ENCODE measurements around the gene MEIS2.

Gene MEIS2

DNA sequence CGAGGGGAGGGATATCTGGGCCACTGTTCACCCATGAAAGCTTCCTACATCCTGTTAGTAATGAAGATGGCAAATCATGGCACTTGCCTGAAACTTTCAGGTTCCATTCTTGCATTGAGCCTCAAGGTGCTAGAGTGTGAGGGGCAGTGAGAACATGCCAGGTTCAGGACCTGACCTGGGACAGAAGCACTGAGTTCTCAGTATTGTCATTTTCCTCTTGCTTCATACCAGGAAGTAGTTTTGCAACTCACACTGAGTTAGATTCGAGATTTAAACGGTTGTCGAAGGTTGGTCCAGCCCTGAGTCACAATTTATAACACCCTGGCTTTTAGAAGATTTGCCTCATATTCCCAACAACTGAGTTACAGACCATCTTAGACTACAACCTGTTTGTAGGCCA, 11.8 kb upstream of the MEIS2 start:
- no peak for DNase-seq

DNA sequence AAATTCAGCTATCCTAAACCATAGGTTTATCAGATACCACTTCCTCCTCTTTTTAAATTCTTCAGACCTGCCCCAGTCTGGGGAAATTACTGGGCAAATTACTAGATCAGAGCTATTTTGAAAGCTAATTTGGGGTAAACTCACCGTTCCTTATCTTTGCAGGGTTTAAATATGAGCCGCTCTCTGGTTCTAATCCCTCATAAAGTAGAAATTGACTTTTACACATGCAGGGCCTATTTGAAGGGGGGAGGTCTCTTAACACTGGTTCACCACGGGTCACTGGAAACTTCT, 11.0 kb upstream of the MEIS2 start:
- DNase-seq = no peak

DNA sequence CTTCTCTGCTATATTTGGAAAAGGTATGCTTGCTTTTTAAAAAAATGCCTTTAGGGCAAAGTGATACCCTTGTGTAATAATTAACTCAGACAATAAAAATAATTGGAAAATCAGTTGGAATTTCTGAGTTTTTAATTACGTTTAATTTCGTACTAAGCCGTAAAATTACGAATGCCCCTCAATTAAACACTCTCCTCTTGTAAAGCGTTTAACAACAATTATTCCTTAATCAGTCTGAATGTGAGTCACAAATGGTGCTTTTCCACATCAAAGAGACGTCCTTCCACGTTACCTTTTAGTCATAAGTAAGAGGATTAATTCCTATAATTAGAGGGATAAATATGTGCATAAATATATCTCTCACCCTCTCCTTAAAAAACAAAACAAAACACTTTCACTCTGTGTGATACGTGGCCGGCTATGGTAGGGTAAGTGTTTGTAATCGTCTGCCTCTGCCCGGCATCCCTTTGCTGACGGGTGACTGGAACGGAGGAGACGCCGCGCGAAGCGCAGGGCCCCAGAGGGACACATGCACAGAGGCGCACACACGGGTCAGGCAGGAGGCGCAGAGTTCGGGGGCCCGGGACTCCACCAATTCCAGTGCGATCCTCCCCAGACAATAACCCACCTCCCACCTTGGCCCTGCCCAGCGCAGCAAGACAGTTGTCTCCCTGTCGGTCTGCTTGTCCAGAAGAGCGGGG, 9.7 kb upstream of the MEIS2 start:
- peak; percentile 30 to 74 for DNase-seq

DNA sequence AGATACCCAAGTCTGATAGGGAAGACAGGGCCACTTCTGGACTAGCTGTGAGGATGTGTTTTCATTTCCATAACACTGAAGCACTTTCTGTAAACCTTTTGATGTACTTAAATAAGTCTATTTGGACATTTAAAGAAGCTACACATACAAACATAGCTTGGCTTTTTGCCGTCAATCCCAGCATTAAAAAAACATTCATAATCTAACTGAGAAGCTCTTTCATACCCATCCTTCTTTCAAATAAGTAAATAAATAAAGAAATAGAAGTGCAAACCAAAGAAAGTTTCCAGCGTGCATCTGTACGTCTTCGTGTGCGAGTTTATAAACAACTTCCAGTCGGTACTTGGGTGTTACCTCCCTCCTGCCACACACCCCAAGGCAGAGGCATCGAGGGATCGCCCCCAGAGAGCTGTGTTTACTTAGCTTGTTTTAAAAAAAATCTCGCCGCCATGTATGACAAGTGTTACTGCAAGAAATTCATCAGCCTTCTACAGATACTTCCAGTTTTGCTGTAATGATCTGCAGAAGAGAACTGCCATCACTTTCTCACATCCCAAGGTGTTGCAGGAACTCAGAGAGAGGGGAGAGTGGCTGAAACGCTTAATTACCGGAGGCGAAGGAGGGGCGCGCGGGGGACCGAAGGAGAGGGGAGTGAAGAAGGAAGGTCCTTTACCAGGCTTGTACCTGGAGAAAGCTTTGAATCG, 9.0 kb upstream of the MEIS2 start:
- DNase-seq = no peak

DNA sequence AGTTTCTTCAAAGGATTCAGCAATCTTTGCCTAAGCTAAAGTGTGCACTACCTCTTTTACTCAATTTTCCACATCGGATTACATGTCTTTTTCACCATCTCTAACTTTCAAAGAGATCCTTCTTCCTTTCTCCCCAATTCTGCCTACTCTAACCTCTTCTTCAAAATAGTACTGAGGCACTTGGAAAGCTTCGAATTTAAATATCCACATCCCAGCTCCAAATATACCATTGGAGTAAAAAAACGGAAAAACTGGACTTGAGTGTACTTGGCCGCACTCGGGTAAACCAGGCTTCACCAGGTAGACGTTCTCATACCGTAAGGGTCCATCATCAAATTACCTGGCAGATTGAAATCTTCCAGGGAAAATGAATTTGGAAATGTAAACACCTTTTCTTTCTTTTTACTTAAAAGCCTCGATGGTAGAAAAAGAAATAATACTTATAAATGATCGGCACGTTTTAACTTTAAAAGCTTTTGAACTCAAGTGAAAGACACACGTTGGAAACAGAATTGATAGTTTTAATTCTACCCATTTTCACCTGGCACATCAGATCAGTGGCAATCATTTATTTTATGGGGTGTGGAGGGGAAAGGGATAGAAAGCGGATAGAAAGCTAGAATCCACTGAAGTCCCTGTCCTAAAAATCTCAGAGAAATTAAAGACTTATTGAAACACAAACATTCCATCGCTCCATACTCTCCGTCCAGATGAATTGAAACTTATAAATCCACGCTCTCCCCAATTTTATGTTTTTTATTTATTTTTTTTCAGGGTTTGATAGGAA, 8.2 kb upstream of the MEIS2 start:
- DNase-seq = no peak

DNA sequence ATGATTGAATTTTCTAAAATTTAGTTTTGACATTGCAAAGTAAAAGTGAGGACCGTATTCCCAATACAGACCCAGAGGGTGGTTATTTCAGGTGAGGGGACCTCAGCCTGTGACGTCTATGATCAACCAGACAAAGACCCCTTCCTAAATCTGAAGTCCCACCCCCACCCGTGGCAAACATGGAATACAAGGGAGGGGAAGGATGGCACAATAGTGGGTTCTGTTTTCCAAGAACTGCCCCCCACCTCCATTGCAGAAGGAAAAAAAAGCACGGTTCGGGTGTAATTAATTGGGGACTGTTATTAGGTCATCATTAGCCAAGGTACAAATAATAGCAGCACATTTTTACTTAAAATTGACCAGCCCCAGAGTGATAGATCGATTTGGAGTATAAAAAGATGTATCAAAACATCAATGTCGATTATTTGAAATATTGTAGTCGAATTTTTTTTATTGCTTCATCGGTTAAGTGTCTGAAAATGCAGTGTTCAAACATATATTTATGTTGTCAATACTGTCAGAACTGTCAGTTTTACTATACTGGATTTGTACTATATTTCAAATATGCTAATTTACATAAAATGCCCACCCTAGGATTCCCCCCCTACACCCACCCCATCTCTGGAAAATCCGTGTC, 7.5 kb upstream of the MEIS2 start:
- DNase-seq = no peak

DNA sequence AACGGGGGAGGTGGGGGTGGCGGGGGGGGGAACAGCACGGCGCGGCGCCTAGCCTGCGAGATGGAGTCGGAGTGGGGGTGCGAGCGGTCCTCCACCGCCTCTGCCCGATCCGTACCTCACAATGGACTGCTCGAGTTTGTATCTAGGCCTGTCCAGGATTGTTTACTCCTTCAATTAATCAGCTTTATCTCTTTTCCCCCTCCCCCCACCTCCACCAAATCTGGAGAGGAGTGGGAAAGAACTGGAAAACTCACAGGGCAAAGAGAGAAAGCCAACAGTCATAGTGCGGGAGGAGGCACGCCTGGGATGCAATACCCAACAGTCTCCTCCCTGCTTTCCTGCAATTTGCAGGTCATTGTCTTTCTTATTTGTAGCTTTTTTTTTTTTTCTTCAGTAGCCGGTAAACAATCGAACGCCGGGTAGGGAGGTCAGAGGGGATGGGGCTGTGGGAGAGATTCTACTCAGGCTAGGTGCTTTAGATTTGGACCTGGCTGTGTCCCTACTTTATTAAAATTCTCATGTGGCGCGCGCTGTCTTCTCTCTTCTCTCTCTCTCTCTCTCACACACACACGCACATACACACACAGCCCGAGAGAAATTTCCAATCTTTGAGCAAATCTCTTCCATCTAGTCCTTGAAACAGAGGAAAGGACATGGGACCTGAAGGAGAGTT, 6.9 kb upstream of the MEIS2 start:
- DNase-seq = no peak

DNA sequence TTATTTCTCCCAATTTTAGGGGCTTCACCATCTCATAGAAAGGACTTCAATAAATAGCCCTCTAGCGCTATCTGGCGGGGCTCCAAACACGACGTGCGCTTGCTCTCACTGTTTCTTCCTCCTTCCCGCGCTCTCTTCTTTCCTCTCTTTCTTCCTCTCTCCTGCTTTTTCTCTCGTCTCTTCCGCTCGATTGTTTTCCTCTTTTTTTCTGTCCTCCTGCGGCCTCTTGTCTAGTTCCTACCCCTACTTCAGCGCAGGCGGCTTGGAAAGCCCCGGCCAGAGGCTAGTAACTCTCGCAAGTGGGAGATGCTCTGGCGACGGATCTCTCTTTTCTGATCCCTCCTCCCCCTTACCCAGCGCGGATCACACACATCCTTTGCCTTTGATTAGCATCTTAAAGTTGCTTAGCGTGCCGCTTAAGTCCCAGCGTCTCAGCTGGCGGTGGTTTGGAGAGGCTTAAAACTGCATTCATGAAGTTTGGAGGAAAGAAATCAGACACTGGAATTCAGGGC, 6.2 kb upstream of the MEIS2 start:
- DNase-seq = no peak

DNA sequence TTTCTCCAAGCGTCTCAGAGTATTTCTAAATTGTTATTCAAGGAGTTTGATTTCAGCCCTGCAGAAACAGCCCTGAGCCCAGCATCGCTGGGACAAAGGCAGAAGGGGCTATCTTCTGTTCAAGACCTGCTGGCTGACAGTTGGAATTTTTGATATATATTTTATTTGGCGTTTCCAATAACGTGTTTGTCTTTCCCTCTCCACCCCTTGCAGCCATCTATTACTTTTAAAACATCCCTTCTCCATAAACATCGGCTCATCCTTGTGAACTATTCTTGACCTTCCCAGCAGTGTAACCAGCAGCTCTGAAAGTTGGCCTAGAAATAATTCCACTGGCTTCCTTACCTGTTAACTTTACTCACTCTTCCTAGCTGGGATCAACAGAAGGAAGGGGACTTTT, 5.5 kb upstream of the MEIS2 start:
- no peak for DNase-seq

DNA sequence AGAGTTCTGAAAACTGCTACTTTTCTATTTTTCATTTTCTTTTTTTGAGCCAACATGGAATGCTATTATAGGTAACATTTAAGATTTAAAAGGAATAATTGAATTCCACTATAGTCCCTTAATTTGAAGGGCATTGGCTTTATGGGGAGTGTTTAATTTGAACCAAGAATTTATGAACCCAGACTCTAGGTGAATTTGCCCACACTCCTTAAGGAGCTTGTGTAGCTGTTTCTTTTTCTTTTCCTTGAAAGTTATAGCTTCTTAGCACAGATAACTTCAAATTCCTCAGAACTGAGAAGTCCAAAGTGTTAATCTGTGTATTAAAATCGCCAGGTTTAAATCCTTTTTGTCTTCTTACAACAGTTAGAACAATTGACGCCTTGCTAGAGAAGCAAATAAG, 4.7 kb upstream of the MEIS2 start:
- DNase-seq = no peak

DNA sequence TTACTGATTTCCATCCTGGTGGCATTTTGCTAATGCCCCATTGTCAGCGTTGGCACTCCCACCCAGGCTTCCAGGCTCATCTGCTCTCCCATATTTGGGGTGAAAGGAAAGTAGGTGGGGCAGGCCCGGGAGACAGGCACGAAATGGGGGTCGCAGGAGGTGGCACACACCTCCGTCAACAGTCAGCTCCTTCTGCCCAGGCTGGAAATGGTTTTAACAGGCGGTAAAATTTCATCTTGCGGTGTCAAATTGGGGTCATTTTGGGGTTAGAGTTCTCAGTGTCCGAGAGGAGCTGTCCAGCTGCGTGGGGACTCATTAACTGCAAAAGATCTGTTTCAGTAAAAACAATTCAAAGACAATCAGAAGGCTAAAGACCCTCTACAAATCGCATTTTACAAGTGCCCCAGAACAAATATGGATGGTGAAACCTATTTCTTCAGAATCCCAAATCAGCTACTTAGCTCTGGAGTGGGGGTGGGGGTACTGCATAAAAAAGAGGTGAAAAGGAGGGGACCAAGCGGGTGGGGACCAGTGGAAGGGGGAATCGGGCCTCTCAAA, 4.2 kb upstream of the MEIS2 start:
- DNase-seq = no peak

DNA sequence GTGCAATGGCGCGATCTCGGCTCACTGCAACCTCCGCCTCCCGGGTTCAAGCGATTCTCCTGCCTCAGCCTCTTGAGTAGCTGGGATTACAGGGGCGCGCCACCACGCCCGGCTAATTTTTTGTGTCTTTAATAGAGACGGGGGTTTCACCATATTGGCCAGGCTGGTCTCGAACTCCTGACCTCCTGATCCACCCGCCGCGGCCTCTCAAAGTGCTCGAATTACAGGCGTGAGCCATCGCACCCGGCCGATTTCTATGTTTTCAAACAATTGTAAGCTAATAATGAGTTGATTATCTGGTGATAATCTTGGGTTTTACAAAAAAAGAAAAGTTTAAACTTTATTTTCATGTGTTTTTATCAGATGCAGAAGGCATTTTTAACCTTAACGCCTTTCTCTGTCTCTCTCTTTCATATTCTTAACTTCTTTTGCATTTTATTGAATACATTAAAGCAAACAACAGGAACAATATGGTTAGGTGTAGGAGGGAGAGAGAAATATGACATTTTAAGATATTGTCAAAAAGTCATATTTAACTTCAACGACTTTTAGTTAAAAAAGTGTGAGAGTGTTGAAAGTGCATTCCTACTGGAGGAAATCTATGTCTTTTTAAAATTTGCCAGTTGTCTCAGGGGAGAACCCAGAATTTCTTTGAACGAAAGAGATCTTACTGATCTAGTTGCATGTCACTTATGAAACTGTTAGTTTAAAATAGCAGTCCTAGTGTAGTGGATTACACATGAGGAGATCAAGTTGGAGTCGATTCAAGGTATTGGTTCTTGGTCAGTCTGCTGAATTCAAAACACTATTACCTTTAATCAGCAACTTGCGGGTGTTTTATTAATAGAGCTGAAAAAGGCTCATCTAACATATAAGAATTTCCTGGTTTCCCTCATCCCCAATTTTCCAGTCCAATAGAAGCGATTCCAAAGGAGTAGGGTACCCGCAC, 3.4 kb upstream of the MEIS2 start:
- DNase-seq = no peak

DNA sequence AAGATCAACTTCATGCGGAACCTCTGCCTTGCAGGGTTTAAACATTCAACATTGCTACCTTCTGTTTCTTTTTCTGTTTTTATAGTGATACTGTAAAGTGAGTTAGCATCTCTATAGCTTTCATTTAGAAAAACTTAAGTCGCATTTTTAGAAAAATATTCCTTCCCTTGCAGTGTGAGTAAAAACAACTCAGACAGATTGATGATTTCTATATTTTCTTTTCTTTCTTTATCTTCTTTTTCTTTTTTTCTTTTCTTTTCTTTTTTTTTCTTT, 2.8 kb upstream of the MEIS2 start:
- no peak for DNase-seq

DNA sequence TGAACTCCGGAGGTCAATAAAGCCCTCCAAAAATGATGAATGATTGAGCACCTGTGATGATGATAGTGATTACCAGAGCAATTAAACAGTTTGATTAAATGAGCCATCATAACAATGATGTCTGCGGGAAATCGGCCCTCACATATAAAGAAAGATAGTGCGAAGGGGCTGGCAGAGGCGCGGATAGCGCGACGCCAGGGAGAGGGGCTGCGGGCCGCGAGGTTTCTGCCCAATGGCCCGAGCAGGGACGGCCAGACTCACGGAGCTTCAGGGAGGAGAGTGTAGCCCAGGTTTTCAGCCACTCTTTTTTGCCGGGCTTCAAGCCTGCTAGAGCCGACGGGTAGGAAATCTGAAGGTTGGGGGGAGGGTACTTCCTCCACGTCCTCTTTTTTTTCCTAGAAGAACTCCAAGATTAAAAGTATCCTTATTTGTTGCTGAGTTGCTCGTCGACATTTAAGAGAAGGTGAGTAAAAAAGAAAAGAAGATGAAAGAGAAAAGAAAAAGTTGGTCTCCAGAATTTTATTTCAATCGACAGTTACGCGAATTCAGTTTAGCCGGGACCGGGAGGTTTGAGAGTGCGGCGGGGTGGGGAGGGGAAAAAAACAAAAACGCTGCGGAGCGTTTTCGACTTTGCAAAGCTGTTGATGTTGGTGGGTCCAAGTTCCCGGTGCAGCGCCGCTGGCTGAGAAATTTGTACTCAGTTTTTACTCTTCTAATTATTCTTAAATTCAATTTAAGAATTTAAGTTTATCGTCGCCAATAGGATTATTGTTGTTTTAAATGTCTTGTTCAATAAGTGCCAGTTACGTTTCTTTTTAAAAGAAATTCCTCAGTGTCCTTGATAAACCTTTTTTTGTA, 2.2 kb upstream of the MEIS2 start:
- DNase-seq = peak; percentile 70 to 73

DNA sequence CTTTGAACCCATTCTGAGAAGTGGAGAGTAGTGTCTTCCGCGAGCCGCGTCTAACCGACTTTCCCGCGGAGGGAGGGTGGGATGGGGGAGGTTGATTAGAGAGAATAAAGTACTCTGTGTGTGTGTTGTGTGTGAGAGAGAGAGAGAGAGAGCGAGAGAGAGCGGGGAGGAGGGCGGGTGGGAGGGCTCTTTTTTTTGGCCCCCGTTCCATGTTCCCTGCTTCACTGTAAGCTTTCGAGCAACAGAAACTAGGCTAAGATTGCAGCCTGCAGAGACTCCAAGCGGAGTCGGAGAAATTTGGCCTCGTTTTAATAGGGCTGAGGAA, 1.6 kb upstream of the MEIS2 start:
- DNase-seq = peak; percentile 73 to 78

DNA sequence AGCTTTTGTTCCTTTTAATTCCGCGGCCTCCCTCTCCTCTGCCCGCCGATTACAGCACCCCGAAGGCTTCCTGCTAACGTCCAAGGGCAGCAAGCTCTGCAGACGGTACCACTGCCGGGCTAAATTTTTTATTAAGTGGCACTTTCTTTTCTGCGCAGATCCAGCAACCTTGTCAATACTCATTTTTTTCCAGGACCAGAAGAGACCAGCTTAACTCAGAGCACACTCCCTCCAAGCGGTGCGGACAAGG, 542 bp upstream of the MEIS2 start:
- DNase-seq = peak in 1 of 2 experiments; percentile 84

DNA sequence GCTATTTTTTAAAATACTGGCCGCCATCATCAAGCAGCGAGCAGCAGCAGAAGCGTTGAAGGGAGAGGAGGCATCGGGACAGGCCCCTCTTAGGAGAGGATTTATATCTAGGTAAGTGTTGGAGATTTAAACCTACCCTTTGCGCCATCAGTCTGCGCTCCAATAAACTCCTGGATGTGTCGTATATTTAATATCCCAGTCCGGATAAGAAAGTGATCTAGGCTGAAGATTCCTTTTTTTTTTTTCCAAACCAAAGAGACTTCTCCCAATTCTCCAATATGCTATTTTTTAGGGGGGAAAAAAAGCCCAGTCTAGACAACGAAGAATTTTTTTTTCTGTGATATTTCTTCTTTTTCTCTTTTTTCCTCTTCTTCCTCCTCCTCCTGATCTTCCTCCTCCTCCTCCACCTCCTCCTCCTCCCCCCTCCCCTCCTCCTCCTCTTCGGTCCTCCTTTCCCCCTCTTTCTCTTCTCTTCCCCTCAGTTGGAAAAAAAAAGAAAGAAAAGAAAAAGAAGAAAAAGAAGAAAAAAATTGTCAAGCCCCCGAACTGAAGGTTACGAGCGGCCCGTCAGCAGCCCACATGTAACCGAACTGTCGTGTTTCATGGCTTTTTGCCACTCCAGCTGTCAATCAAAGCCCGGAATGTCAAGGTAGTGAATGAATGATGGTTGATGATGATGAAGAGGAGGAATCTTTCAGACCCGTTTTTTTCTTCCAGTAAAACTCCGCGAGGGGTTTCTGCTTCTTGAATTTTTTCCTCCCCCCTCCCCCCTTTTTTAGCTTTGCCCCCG, 835 bp downstream of the MEIS2 start:
- peak; percentile 52 to 76 for DNase-seq

DNA sequence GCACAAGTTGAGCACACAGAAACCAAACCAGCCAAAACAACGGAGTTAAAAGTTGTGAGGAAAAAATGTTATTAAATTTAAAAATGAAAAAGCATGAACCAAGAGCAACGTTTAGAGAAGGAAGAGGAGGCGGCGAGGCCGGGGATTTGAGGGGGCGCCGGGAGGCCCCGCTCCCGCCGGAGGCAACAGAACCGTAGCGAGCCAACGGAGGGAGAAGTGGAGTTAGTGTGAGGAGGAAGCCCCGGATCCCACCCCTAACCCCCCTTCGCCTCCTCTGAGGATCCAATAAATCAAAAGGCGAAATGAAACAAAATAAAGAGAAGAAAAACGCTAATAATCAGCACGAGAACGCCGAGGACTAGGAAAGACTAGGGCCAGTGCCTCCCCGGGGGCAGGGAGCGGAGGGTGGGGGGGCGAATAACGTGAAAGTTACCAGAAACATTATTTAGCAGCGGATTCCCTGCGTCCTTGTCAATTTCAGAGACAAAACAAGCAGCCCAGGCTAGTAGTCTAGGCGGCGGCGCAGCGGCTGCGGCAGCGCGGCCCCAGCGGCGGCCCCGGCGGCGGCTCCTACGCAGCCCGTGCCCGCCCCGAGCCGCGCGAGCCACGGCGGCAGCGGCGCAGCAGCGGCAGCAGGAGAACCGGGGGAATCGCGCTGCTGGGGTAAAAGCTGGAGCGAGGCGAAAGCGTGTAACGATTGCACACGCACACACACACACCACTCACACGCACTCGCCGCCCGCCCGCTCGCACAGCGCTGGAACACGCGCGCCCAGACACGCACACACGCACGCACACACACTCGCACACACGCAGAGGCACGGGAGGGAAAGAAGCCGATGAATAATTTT, 1.7 kb downstream of the MEIS2 start:
- DNase-seq = peak; percentile 52 to 76

All from NCI-H526 (cell line).